ENCODE data around the gene ANKRD7.

- TF ChIP-seq CTCF (IDR thresholded peaks at IDR 0.05; ENCODE audit: insufficient read depth, low read length, poor library complexity, severe bottlenecking) (no peak), EZH2phosphoT487 (conservative IDR thresholded peaks at IDR 0.05; ENCODE audit: low read length) (no peak)
Measured at GRCh38 chr7:118239014-118239413, 14.5 kb downstream of the ANKRD7 start.
